Lung (tissue), 12 donors: ENCODE results near the gene EXPH5. TPM values are rescaled to one million over a fixed set of nuclear protein-coding genes. Genes with fewer than 3 reads are reported as not detected.

ENCODE experiments used
- ATAC-seq: fragments of 200-7000 bp; cut with Tn5 transposase; one replicate; pipeline ENCODE4 v1.9.1; 2020; ENCODE audit warnings: moderate number of reproducible peaks; ENCODE audit not compliant: insufficient read depth, low FRiP score
- DNase-seq, 3 donors: peaks; one replicate each; pipeline ENCODE4 v3.0.0-alpha.2; 2013 to 2017
- H3K27ac ChIP-seq, 2 donors: one replicate each; pipeline ENCODE4 v1.5.1; 2013; ENCODE audit warnings: mild to moderate bottlenecking in 2 of 2, moderate library complexity in 2 of 2, control low read depth in 1 of 2, inconsistent platforms in 1 of 2, low read depth in 1 of 2, low read length in 1 of 2
- H3K27me3 ChIP-seq, 3 donors: one replicate each; pipeline ENCODE4 v1.5.1; 2013; ENCODE audit warnings: low read length in 2 of 3; ENCODE audit not compliant: control insufficient read depth in 3 of 3, insufficient read depth in 3 of 3
- H3K36me3 ChIP-seq, 4 donors: one replicate each; pipeline ENCODE4 v1.5.1; 2013; ENCODE audit warnings: low read length in 4 of 4, mild to moderate bottlenecking in 1 of 4, moderate library complexity in 1 of 4; ENCODE audit not compliant: control insufficient read depth in 4 of 4, insufficient read depth in 4 of 4
- H3K4me1 ChIP-seq, 5 donors: one replicate each; pipeline ENCODE4 v1.5.1; 2013; ENCODE audit warnings: low read length in 5 of 5, mild to moderate bottlenecking in 2 of 5, moderate library complexity in 1 of 5; ENCODE audit not compliant: control insufficient read depth in 5 of 5, insufficient read depth in 5 of 5
- H3K4me3 ChIP-seq: one replicate; pipeline ENCODE4 v1.5.1; 2013; ENCODE audit warnings: mild to moderate bottlenecking, control low read depth, moderate library complexity
- H3K9ac ChIP-seq, 2 donors: one replicate each; pipeline ENCODE4 v1.5.1; 2013; ENCODE audit warnings: low read length in 2 of 2, control low read depth in 1 of 2; ENCODE audit not compliant: insufficient read depth in 1 of 2
- H3K9me3 ChIP-seq, 4 donors: one replicate each; pipeline ENCODE4 v1.5.1; 2013; ENCODE audit warnings: low read length in 3 of 4, mild to moderate bottlenecking in 1 of 4, moderate library complexity in 1 of 4; ENCODE audit not compliant: control insufficient read depth in 4 of 4, insufficient read depth in 3 of 4
- WGBS, 2 donors: extraction: QIAGEN DNeasy Blood & Tissue Kit; methylation state at CpG; one replicate each; pipeline ENCODE4 v1.1.7; 2013; 5-methylcytosine and 5-hydroxymethylcytosine counted together
- polyA plus RNA-seq, 2 donors: library from polyadenylated mRNA; stranded (reverse); fragments of 200-250 nt; gene quantifications; one replicate each; pipeline ENCODE4 v1.2.1, GENCODE V29; 2013
- total RNA-seq, 2 donors: library from RNA; depleted of rRNA in 1 of 2; stranded (reverse); fragments of >200 nt in 1 of 2; gene quantifications; one replicate each; pipeline ENCODE4 v1.2.1, GENCODE V29; 2014 to 2021
- TF ChIP-seq, protein P1 (sequence below): IDR thresholded peaks from 2 replicates; pipeline ENCODE4 v1.5.1; 2012; ENCODE audit warnings: mild to moderate bottlenecking; ENCODE audit errors: control extremely low read depth, extremely low read depth
- donor health status: control.
- donor health status: control.
- donor health status: Bipolar disorder and iron deficiency.
- donor health status: healthy.
- donor health status: DM: yes; HTN: yes; CAD: no.

The EXPH5 gene
- total and polyA plus RNA-seq, 4 donors: 1.1 to 28.8 (median 15.2) TPM

DNA sequence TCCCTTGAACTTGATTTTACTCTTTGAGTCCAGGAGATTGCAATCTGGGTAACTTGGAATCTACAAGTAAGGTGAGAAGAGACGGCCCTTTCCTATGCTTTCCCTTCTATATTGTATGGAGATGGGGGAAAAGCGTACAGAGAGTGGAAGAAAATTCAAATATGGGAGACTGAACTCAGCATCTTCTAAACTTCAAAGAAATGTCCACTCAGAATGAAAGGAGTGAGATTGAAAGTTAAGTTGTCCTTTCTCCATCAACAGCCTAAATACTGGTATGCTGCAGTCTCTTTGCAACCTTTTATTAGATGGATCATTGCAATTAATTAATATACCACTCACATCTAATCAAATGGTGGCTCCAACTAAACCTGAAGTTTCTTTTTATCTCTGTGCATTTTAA is 6.4 kb upstream of the EXPH5 start:
- H3K27ac ChIP-seq: no peak overlapping the region
- H3K4me1 ChIP-seq: peaks cover 0 to 2% (median 0%) of the 10 kb centered on the region in 5 donors
- TF ChIP-seq, protein P1, sequence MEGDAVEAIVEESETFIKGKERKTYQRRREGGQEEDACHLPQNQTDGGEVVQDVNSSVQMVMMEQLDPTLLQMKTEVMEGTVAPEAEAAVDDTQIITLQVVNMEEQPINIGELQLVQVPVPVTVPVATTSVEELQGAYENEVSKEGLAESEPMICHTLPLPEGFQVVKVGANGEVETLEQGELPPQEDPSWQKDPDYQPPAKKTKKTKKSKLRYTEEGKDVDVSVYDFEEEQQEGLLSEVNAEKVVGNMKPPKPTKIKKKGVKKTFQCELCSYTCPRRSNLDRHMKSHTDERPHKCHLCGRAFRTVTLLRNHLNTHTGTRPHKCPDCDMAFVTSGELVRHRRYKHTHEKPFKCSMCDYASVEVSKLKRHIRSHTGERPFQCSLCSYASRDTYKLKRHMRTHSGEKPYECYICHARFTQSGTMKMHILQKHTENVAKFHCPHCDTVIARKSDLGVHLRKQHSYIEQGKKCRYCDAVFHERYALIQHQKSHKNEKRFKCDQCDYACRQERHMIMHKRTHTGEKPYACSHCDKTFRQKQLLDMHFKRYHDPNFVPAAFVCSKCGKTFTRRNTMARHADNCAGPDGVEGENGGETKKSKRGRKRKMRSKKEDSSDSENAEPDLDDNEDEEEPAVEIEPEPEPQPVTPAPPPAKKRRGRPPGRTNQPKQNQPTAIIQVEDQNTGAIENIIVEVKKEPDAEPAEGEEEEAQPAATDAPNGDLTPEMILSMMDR: no peak
- no peak for DNase-seq
- no peaks in the 10 kb centered on the region for H3K9me3 ChIP-seq
- no peak overlapping the region for H3K9ac ChIP-seq
- WGBS, 2 donors: 93% methylated on average over 2 of the region's 2 CpGs
- no peak overlapping the region for H3K4me3 ChIP-seq
- no peak for ATAC-seq
- H3K27me3 ChIP-seq: peaks cover 0 to 4% (median 3%) of the 10 kb centered on the region in 3 donors
- no peaks in the 10 kb centered on the region for H3K36me3 ChIP-seq

DNA sequence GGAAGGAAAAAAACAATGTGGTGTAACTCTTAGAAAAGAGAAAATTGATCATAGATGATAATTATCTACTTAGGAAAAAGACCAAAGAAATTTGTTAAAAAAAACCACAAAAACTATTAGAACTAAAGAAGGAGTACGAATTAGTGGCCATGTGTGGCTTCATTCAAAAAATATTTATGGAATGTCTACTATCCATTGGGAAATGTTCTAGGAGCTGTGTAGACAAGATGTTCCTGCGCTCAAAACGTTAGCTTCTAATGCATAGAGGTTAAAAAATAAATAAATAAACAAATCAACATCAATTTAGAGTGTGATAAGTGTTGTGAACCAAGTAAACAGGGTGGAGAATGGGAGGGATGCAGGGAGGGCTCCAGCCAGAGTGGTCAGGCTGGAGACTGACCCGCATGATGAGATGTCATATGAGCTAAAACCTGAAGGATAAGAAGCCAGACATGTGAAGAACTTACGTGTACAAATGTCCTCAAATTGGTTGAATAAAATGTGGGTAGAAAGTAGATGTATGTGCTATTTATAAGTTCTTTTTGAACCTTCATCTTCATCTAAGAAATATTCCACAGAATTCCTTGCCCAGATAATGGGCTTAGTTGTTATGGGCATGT is 4.3 kb upstream of the EXPH5 start:
- Histone ChIP-seq H3K9ac (no peak overlapping the region), H3K36me3 (no peaks in the 10 kb centered on the region), H3K4me3 (no peak overlapping the region), H3K4me1 (peaks cover 0 to 5% (median 0%) of the 10 kb centered on the region in 5 donors), H3K27me3 (peaks cover 0 to 8% (median 7%) of the 10 kb centered on the region in 3 donors), H3K27ac (no peak overlapping the region), H3K9me3 (no peaks in the 10 kb centered on the region)
- no peak for ATAC-seq
- TF ChIP-seq, protein P1: no peak
- DNase-seq: no peak
- WGBS, 2 donors: 77 to 80% methylated on average over 5 of the region's 5 CpGs

DNA sequence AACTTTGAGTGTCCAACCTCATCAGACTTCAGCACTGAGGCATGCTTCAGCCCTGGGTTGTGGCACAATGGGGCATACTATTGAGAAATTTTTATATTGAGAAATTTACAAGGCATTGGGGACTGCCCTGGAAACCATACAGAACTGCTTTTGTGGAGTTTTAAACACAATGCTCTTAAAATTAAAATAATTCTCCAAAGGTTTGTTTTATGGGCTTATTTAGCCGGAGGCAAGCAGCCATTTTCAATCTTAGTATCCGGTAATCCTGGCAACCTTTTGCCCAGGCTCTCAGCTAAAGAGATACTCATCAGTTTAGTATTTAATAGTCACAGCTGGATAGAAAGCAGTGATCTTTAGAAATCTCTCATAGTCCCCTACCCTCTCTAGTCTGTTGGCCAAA is 3.1 kb upstream of the EXPH5 start:
- Histone ChIP-seq H3K4me1 (peaks cover 0 to 9% (median 0%) of the 10 kb centered on the region in 5 donors), H3K27me3 (peaks cover 0 to 18% (median 17%) of the 10 kb centered on the region in 3 donors), H3K9ac (no peak overlapping the region), H3K27ac (no peak overlapping the region), H3K9me3 (no peaks in the 10 kb centered on the region), H3K4me3 (no peak overlapping the region), H3K36me3 (no peaks in the 10 kb centered on the region)
- DNase-seq (no peak), ATAC-seq (no peak)
- TF ChIP-seq, protein P1: no peak
- 48 to 51% methylated on average over 2 of the region's 2 CpGs for WGBS, 2 donors
